Nephron progenitor cell (in vitro differentiated cells): ENCODE measurements around the gene CSMD2.

Source experiments
- DNase-seq: peaks from one replicate; pipeline ENCODE4 v3.0.0; 2021
- H3K27ac Mint-ChIP-seq: 2 replicates; pipeline ENCODE4 v1.8.0; 2021; ENCODE audit warnings: mild to moderate bottlenecking, moderate library complexity, mixed read lengths
- H3K27me3 Mint-ChIP-seq: 2 replicates; pipeline ENCODE4 v1.8.0; 2021; ENCODE audit warnings: mild to moderate bottlenecking, low read depth, mixed read lengths; ENCODE audit not compliant: poor library complexity
- H3K36me3 Mint-ChIP-seq: 2 replicates; pipeline ENCODE4 v1.8.0; 2021; ENCODE audit warnings: low read depth, mixed read lengths
- H3K4me1 Mint-ChIP-seq: 2 replicates; pipeline ENCODE4 v1.8.0; 2021; ENCODE audit warnings: mixed read lengths
- H3K4me3 Mint-ChIP-seq: 2 replicates; pipeline ENCODE4 v1.8.0; 2021; ENCODE audit warnings: mild to moderate bottlenecking, moderate library complexity, mixed read lengths
- H3K9me3 Mint-ChIP-seq: 2 replicates; pipeline ENCODE4 v1.8.0; 2021; ENCODE audit warnings: mild to moderate bottlenecking, moderate library complexity, mixed read lengths
- TF ChIP-seq, protein P1 (sequence below): fragments of 200-600 bp; sonication (generic); IDR thresholded peaks from 2 replicates; pipeline ENCODE4 v1.5.0; 2021; ENCODE audit warnings: antibody characterized with exemption

The CSMD2 gene

GRCh38 chr1:33819290-33819912 is 345.6 kb downstream of the CSMD2 start:
- H3K27me3 Mint-ChIP-seq = peaks cover 15% of the 10 kb centered on the region
- H3K27ac Mint-ChIP-seq = no peak overlapping the region
- H3K9me3 Mint-ChIP-seq = no peaks in the 10 kb centered on the region
- no peaks in the 10 kb centered on the region for H3K4me1 Mint-ChIP-seq
- TF ChIP-seq, protein P1, sequence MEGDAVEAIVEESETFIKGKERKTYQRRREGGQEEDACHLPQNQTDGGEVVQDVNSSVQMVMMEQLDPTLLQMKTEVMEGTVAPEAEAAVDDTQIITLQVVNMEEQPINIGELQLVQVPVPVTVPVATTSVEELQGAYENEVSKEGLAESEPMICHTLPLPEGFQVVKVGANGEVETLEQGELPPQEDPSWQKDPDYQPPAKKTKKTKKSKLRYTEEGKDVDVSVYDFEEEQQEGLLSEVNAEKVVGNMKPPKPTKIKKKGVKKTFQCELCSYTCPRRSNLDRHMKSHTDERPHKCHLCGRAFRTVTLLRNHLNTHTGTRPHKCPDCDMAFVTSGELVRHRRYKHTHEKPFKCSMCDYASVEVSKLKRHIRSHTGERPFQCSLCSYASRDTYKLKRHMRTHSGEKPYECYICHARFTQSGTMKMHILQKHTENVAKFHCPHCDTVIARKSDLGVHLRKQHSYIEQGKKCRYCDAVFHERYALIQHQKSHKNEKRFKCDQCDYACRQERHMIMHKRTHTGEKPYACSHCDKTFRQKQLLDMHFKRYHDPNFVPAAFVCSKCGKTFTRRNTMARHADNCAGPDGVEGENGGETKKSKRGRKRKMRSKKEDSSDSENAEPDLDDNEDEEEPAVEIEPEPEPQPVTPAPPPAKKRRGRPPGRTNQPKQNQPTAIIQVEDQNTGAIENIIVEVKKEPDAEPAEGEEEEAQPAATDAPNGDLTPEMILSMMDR = no peak
- H3K4me3 Mint-ChIP-seq = no peak overlapping the region
- DNase-seq = no peak
- H3K36me3 Mint-ChIP-seq = no peaks in the 10 kb centered on the region

- Mint-ChIP-seq H3K27me3 (peaks cover 17% of the 10 kb centered on the region), H3K9me3 (no peaks in the 10 kb centered on the region), H3K4me1 (no peaks in the 10 kb centered on the region), H3K4me3 (no peak overlapping the region), H3K27ac (no peak overlapping the region), H3K36me3 (no peaks in the 10 kb centered on the region)
- TF ChIP-seq, protein P1 = no peak
- no peak for DNase-seq
Observed at GRCh38 chr1:33818071-33818470, 347.0 kb downstream of the CSMD2 start.

- H3K4me3 Mint-ChIP-seq = no peak overlapping the region
- TF ChIP-seq, protein P1 = no peak
- no peaks in the 10 kb centered on the region for H3K9me3 Mint-ChIP-seq
- H3K27me3 Mint-ChIP-seq = peaks cover 14% of the 10 kb centered on the region
- H3K36me3 Mint-ChIP-seq = no peaks in the 10 kb centered on the region
- DNase-seq = no peak
- H3K27ac Mint-ChIP-seq = no peak overlapping the region
- no peaks in the 10 kb centered on the region for H3K4me1 Mint-ChIP-seq
Observed at GRCh38 chr1:33815061-33815460, 350.0 kb downstream of the CSMD2 start.

DNA sequence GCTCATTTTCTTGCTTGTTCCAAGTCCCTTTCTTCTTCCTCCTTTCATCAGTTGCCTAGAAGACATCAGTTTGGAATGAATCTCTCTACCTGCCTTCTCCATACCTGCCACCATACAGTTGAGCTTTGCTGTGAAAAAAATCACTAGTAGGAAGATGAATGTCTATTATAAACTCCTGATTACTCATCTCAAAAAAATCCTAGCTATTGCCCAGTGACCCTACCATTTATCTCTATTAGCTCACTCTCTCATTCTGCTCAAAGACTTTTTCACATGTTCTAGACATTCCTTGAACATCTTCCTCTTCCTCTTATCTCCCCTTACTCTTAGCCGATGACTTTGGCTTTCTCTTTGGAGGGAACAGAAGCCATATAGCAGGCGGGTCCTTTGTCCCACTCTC is 350.9 kb downstream of the CSMD2 start:
- no peak for DNase-seq
- H3K36me3 Mint-ChIP-seq = no peaks in the 10 kb centered on the region
- TF ChIP-seq, protein P1 = no peak

GRCh38 chr1:33810571-33810970 is 354.5 kb downstream of the CSMD2 start:
- no peak overlapping the region for H3K4me3 Mint-ChIP-seq
- H3K9me3 Mint-ChIP-seq = peaks cover 20% of the 10 kb centered on the region
- H3K27ac Mint-ChIP-seq = no peak overlapping the region
- peaks cover 12% of the 10 kb centered on the region for H3K27me3 Mint-ChIP-seq
- no peaks in the 10 kb centered on the region for H3K4me1 Mint-ChIP-seq
- TF ChIP-seq, protein P1 = no peak
- no peaks in the 10 kb centered on the region for H3K36me3 Mint-ChIP-seq
- DNase-seq = no peak

More for the DNA sequence above, 350.9 kb downstream of the CSMD2 start:
- Mint-ChIP-seq H3K9me3 (no peaks in the 10 kb centered on the region), H3K4me1 (no peaks in the 10 kb centered on the region), H3K4me3 (no peak overlapping the region), H3K27me3 (peaks cover 14% of the 10 kb centered on the region), H3K27ac (no peak overlapping the region)

DNA sequence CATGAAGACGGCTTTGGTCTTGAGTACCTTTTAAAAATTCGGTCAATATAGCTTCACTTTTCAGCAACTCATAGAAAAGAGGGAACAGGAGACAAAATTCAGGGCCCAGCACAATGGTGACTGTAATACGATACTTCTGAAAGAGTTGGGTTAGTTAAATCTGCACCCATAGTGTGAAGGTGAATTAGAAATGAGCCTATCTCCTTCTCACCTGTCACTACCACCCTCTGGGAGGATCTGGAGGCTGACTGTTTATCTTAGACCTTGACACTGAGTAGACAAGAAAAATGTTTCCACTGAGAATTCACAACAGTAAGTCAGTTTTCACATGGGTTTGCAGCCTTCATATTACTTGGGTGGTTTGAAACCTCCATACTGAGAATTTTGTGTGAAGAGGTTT is 359.0 kb downstream of the CSMD2 start:
- TF ChIP-seq, protein P1 = no peak
- Mint-ChIP-seq H3K27ac (no peak overlapping the region), H3K36me3 (no peaks in the 10 kb centered on the region), H3K4me3 (no peak overlapping the region), H3K27me3 (no peaks in the 10 kb centered on the region), H3K4me1 (no peaks in the 10 kb centered on the region), H3K9me3 (peaks cover 20% of the 10 kb centered on the region)
- no peak for DNase-seq
